IPS DF 6.9 (cell line): Measurements from ENCODE around the gene CFAP77.
"Not testable (repeated sequence)": the region's sequence is repeated elsewhere in the genome, so short reads cannot be mapped to it uniquely, and the experiment has no call there.

Experiments used
- DNase-seq: peaks from one replicate; pipeline ENCODE4 v3.0.0-alpha.2; 2013; ENCODE audit warnings: low read depth, low spot score
- H3K27ac ChIP-seq: one replicate; pipeline ENCODE4 v1.5.1; 2013; ENCODE audit warnings: low read length, control low read depth
- H3K27me3 ChIP-seq: 2 replicates; pipeline ENCODE4 v1.6.1; 2013; ENCODE audit warnings: mild to moderate bottlenecking, low read length; ENCODE audit not compliant: control insufficient read depth, insufficient read depth
- H3K36me3 ChIP-seq: 2 replicates; pipeline ENCODE4 v1.6.1; 2013; ENCODE audit warnings: low read length; ENCODE audit not compliant: control insufficient read depth, insufficient read depth
- H3K4me1 ChIP-seq: 2 replicates; pipeline ENCODE4 v1.6.1; 2013; ENCODE audit warnings: low read length; ENCODE audit not compliant: control insufficient read depth, insufficient read depth
- H3K4me3 ChIP-seq: 2 replicates; pipeline ENCODE4 v1.5.1; 2013; ENCODE audit warnings: mild to moderate bottlenecking, low read length
- H3K9me3 ChIP-seq: 2 replicates; pipeline ENCODE4 v1.6.1; 2013; ENCODE audit warnings: low read length, inconsistent platforms; ENCODE audit not compliant: control insufficient read depth, insufficient read depth
- WGBS: extraction: QIAGEN DNeasy Blood & Tissue Kit; methylation state at CpG from one replicate; pipeline ENCODE4 v1.1.7; 2013; ENCODE audit warnings: mixed read lengths, missing lambda C conversion rate; ENCODE audit not compliant: insufficient read length, insufficient coverage; 5-methylcytosine and 5-hydroxymethylcytosine counted together

The CFAP77 gene

DNA sequence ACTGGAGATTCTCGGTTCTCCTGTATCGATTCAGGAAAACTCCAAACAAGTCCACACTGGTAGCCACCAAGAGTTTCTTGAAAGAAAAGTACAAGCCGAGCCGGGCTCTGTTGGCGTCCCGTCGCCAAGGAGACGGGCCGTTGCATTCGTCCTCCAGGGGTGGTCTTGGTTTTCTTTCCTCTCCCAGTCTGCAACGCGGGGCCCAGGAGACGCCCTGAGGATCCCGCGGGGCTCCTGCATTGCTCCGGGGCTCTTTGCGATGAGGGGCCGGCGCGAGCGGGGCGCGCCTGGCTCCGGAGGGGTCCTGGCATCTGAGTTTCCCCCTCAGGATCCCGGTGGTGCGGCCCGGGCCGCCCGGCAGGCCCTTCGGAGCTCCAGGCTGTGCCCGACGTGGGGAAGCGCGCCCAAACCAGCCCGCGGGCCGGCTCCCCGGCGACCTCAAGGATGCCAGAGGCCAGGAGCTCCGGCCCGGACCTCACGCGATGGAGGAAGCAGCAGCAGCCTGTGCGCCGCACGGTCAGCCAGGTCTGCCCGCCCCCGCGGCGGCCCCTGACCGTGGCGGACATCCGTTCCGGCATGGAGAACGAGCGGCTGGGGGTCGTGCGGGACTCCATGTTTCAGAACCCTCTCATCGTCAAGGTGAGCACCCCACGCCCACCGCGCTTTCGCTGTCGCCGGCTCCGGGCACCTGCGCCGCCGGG lies at the start of gene CFAP77:
Gene CFAP77 (plus strand): TSS at position 384 of the 701 bp plus-strand sequence. CDS start 61 bp downstream, at position 445.
- WGBS: no CpG with 5 or more reads among the region's 69 CpGs
- H3K9me3 ChIP-seq: no peaks in the 10 kb centered on the region
- DNase-seq: no peak
- H3K4me3 ChIP-seq: peak within 1 kb of the TSS; percentile 72; the same call in 1 of the 2 replicates
- peaks cover 4% of the 10 kb centered on the region for H3K4me1 ChIP-seq
- no peak within 1 kb of the TSS for H3K27ac ChIP-seq
- H3K27me3 ChIP-seq: peaks cover 4% of the 10 kb centered on the region; the same call in 1 of the 2 replicates
- no peaks in the 10 kb centered on the region for H3K36me3 ChIP-seq

DNA sequence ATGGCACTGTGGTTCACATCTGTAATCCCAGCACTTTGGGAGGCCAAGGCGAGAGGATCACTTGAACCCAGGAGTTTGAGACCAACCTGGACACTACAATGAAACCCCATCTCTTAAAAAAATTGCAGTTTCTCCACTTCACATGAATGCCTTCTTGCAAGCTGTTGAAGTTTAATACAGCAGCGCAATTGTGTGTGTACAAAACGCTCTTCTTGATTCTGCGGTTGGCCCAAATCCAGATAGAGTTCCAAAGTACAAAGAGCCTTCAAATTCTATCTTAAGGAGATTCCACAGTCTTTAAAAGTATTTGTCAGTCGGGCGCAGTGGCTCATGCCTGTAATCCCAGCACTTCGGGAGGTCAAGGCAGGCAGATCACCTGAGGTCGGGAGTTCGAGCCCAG lies 45.9 kb upstream of the CFAP77 start:
- H3K27me3 ChIP-seq: no peaks in the 10 kb centered on the region
- H3K9me3 ChIP-seq: no peaks in the 10 kb centered on the region
- WGBS: no CpG with 5 or more reads among the region's 9 CpGs
- no peaks in the 10 kb centered on the region for H3K4me1 ChIP-seq
- H3K27ac ChIP-seq: no peak overlapping the region
- H3K36me3 ChIP-seq: no peaks in the 10 kb centered on the region
- no peak overlapping the region for H3K4me3 ChIP-seq
- no peak for DNase-seq

- no CpG with 5 or more reads among the region's 3 CpGs for WGBS
- H3K36me3 ChIP-seq: no peaks in the 10 kb centered on the region
- H3K4me3 ChIP-seq: no peak overlapping the region
- DNase-seq: no peak
- H3K27ac ChIP-seq: no peak overlapping the region
- no peaks in the 10 kb centered on the region for H3K27me3 ChIP-seq
- no peaks in the 10 kb centered on the region for H3K9me3 ChIP-seq
- no peaks in the 10 kb centered on the region for H3K4me1 ChIP-seq
These were observed 44.0 kb upstream of the CFAP77 start for GRCh38 chr9:132365986-132366385.

DNA sequence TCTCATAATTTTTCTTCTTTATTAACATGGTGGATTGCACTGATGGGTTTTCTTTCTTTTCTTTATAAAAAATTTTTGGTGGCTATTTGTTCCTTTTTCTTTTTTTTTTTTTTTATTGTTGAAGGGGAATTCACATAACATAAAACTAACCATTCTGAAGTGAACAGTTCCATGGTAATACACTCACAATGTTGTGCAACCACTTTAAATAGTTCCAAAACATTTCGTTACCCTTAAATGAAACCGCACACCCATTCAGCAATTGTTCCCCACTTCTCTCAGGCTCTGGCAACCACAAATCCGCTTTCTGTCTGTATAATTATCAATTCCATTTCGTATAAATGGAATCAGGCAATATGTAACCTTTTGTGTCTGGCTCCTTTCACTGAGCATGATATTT lies 43.5 kb upstream of the CFAP77 start:
- DNase-seq: no peak
- no peaks in the 10 kb centered on the region for H3K27me3 ChIP-seq
- no peak overlapping the region for H3K27ac ChIP-seq
- H3K4me3 ChIP-seq: no peak overlapping the region
- no peaks in the 10 kb centered on the region for H3K9me3 ChIP-seq
- no CpG with 5 or more reads among the region's 4 CpGs for WGBS
- no peaks in the 10 kb centered on the region for H3K4me1 ChIP-seq
- no peaks in the 10 kb centered on the region for H3K36me3 ChIP-seq

- no peaks in the 10 kb centered on the region for H3K9me3 ChIP-seq
- H3K4me1 ChIP-seq: no peaks in the 10 kb centered on the region
- H3K36me3 ChIP-seq: no peaks in the 10 kb centered on the region
- H3K27ac ChIP-seq: no peak overlapping the region
- no peak overlapping the region for H3K4me3 ChIP-seq
- DNase-seq: no peak
- no peaks in the 10 kb centered on the region for H3K27me3 ChIP-seq
- WGBS: no CpG with 5 or more reads among the region's 13 CpGs
These were observed 42.2 kb upstream of the CFAP77 start for GRCh38 chr9:132367613-132368313.

DNA sequence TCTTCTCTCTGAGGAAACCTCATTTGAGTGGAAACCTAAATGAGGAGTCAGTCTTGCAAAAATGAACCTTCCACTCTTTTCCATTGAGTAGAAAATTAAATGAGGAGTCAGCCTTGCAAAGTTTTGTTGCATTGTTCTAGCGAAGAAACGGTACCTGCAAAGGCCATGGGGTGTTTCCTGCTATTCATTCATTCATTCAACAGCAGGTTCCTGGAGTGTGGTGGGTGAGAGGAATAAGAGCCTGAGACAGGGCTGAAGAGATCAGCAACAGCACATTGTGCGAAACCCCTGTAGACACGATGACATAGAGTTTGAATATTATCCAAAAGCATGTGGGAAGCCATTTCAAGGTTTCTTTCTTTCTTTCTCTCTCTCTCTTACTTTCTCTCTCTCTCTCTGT lies 40.6 kb upstream of the CFAP77 start:
- no peaks in the 10 kb centered on the region for H3K36me3 ChIP-seq
- no peak overlapping the region for H3K27ac ChIP-seq
- no peaks in the 10 kb centered on the region for H3K9me3 ChIP-seq
- no peak for DNase-seq
- no peaks in the 10 kb centered on the region for H3K27me3 ChIP-seq
- H3K4me1 ChIP-seq: no peaks in the 10 kb centered on the region
- WGBS: no CpG with 5 or more reads among the region's 4 CpGs
- no peak overlapping the region for H3K4me3 ChIP-seq

DNA sequence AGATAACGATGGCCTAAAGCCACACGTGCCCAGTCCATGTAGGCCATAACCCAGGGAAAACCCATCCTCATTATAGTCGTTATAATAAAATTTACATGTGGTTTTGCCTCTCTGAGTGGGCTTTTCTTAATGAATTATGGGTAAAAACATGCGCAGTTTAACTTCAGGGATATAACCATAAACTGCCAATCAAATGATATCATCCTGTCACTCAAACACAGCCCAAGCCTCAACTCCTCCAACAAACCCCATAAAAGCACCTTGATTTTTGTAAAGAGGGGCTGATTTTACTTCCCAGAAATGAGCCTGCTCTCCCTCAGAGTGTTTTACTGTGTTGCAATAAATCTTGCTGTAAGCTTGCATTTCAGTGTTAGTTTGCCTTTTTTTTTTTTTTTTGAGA lies 39.4 kb upstream of the CFAP77 start:
- Histone ChIP-seq H3K9me3 (no peaks in the 10 kb centered on the region), H3K27me3 (no peaks in the 10 kb centered on the region), H3K4me1 (no peaks in the 10 kb centered on the region), H3K36me3 (no peaks in the 10 kb centered on the region), H3K27ac (no peak overlapping the region), H3K4me3 (no peak overlapping the region)
- no CpG with 5 or more reads among the region's 4 CpGs for WGBS
- no peak for DNase-seq

DNA sequence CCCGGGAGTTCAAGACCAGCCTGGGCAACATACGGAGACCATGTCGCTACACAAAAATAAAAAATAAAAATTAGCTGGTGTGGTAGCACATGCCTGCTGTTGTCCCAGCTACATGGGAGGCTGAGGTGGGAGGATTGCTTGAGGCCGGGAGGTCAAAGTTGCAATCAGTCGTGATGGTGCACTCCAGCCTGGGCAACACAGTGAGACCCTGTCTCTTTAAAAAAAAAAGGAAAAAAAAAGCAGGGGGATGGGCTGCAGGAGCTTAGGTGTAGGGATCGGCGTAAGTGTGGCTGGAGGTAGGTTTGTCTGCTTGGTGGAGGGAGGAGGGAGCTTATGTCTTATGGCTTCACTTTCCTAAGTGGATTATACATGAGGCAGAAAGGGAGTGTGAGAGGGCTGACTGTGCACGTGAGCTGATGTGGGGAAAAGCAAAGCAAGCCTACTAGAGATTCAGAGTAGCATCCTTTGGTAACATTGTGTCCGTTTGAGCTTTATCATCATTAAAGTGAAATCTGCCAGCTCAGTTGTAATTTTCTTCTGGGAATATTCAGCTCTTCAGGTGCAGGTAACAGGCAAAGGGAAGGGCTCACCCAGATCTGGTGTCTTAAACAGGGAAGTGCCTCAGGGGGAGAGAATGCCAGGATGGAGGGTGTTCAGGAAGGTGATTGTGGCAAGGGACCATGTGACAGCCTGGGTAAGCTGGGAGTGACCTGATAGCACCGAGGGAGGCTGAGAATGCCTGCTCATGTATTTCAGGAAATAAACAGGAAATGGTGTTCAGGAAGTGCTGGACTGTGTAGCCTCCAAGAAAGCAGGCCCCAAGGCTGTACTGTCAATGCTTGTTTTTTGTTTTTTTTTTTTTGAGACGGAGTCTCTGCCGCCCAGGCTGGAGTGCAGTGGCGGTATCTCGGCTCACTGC lies 37.6 kb upstream of the CFAP77 start:
- Histone ChIP-seq H3K9me3 (no peaks in the 10 kb centered on the region), H3K27me3 (no peaks in the 10 kb centered on the region), H3K36me3 (peaks cover 5% of the 10 kb centered on the region), H3K27ac (no peak overlapping the region), H3K4me3 (no peak overlapping the region), H3K4me1 (no peaks in the 10 kb centered on the region)
- WGBS: no CpG with 5 or more reads among the region's 14 CpGs
- no peak for DNase-seq

DNA sequence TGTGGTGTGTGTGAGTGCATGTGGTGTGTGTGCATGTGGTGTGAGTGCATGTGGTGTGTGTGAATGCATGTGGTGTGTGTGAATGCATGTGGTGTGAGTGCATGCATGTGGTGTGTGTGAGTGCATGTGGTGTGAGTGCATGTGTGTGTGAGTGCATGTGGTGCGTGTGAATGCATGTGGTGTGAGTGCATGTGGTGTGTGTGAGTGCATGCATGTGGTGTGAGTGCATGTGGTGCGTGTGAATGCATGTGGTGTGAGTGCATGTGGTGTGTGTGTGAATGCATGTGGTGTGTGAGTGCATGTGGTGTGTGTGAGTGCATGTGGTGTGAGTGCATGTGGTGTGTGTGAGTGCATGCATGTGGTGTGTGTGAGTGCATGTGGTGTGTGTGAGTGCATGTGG lies 32.2 kb upstream of the CFAP77 start:
- H3K4me3 ChIP-seq, H3K27me3 ChIP-seq, H3K4me1 ChIP-seq, H3K9me3 ChIP-seq, DNase-seq, H3K27ac ChIP-seq: not testable (repeated sequence)
- H3K36me3 ChIP-seq: peaks cover 25% of the 10 kb centered on the region
- no CpG with 5 or more reads among the region's 2 CpGs for WGBS

DNA sequence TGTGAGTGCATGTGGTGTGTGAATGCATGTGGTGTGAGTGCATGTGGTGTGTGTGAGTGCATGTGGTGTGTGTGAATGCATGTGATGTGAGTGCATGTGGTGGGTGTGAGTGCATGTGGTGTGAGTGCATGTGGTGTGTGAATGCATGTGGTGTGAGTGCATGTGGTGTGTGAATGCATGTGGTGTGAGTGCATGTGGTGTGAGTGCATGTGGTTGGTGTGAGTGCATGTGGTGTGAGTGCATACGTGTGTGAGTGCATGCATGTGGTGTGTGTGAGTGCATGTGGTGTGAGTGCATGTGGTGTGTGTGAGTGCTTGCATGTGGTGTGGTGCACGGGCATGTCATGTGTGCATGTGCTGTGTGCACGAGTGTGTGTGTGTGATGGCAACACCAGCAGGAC lies 31.6 kb upstream of the CFAP77 start:
- H3K27me3 ChIP-seq, H3K4me3 ChIP-seq, DNase-seq, H3K4me1 ChIP-seq, H3K9me3 ChIP-seq, H3K27ac ChIP-seq: not testable (repeated sequence)
- no CpG with 5 or more reads among the region's 3 CpGs for WGBS
- H3K36me3 ChIP-seq: peaks cover 27% of the 10 kb centered on the region
